Stimulated activated CD4-positive, alpha-beta T cell treated with anti-CD3 and anti-CD28 coated beads, TNF-alpha, amount 100 ng/mL, for 48 hours (primary cell): ENCODE measurements around the gene KANK2.
"Not testable (repeated sequence)": the region's sequence is repeated elsewhere in the genome, so short reads cannot be mapped to it uniquely, and the experiment has no call there.

Experiments used
- DNase-seq, 3 donors: peaks; one replicate each; pipeline ENCODE4 v3.0.0-alpha.2; 2020; ENCODE audit warnings: low read depth in 3 of 3

Gene KANK2

DNA sequence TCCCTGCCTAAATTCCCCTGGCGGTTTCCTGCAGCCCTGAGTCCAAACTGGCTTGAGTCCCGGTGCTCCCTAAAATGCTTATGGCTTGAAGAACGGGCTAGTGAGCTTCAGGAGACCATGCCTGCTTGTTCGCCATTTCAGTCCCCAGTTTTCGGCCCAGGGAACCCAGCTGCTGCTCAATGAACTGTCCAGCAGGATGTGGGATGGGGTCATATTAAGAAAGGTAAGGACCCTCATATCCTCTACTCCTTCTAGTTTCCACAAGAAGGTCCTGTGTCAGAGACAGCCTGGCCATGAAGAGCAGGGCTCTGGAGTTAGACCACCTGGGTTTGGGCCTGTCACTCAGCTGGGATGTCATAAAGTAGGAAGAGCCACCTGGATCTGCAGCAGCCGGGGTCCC is 24.8 kb downstream of the KANK2 start:
- no peak for DNase-seq

DNA sequence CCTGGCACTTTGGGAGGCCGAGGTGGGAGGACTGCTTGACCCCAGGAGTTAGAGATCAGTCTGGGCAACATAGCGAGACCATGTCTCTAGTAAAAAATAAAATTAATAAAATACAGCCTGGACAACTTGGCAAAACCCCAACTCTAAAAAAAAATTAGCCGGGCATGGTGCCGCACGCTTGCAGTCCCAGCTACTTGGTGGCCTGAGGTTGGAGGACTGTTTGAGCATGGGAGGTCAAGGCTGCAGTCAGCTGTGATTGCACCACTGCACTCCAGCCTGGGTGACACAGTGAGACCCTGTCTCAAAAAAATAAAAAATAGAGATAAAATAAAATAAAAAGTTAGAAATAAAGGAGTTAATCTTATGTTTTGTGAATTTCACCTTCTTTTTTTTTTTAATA is 26.2 kb downstream of the KANK2 start:
- DNase-seq: no peak

DNA sequence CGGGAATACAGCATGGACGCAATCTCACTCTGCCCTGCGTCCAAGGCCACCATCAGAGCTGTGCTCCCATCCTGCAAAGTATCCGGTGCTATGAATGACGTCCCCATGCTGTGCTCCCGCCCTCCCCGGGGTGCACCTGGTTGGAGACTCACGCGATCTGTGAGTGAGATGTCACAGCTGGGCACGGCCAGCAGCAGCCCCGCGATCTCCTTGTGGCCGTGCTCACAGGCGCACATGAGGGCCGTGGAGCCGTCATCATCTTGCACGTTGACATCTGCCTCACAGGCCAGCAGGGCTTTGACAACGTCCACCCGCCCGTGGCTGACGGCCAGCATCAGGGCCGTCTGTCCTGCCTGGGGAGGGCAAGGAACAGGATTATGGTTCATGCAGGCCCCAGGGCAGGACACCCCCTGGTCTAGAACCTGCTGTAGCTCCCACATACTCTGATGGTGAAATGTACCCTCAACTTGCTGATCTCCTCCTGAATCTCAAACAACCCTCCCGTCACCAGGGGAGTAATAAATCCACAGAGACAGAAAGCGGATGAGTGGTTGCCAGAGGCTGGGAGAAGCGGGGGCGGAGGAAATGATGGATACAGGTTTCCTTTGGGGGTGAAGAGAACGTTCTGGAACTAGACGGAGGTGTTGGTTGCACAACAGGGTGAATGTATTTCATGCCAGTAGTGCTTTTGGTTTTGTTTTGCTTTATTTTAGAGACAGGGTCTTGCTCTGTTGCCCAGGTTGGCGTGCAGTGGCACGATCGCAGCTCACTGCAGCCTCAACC is 27.3 kb downstream of the KANK2 start:
- DNase-seq: no peak

DNA sequence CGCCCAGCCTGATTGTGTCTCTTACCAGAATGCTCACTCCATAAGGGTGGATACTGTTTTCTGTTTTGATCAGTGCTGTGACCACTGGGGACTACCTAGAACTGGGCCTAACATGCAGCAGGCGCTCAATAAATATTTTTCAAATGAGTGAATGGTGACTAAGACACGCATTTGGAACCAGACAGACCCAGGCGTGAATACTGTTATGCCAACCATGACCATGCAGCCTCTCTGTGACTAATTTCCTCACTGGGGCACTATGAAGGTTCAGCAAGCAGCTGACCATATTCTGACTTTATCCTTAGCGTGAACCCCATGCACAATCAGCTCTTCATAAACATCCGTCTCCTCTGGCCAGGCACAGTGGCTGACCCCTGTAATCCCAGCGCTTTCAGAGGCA is 28.8 kb downstream of the KANK2 start:
- no peak for DNase-seq

DNA sequence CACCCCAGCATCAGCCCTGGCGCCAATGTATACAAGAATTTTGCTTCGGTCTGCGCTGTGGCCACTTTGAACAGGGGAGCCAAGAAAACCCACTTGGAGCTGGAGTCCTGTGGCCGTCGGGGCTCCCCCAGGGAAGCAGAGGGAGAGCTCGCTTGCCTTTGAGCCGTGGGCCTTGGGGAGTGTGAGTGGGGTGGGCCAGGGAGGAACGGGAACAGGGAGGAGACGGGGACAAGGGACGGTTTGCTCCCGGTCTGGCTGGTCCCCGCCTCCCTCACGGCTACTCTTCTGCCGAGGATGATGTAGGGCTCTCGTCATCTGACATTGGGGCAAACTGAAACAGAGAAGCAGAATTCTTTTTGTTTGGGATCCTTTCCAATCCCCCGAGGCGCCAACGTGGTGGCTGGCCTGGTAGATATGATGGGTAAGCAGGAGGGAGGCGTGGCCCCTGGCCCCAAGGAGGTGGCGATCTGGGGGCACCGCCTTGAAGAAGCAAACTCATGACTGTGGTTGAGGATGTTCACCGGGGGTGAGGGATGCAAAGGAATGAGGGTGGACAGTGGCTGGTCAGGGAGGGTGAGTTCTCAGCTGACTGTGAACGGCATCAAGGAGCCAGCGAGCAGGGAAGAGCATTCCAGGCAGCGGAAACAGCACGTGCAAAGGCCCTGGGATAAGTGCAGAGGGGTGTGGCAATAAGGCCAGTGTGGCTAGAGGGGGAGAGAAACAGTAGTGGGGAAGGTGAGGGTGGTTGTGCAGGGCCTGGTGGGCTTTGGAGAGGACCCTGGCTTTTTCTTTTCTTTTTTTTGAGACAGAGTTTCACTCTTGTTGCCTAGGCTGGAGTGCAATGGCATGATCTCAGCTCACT is 30.8 kb downstream of the KANK2 start:
- no peak for DNase-seq

DNA sequence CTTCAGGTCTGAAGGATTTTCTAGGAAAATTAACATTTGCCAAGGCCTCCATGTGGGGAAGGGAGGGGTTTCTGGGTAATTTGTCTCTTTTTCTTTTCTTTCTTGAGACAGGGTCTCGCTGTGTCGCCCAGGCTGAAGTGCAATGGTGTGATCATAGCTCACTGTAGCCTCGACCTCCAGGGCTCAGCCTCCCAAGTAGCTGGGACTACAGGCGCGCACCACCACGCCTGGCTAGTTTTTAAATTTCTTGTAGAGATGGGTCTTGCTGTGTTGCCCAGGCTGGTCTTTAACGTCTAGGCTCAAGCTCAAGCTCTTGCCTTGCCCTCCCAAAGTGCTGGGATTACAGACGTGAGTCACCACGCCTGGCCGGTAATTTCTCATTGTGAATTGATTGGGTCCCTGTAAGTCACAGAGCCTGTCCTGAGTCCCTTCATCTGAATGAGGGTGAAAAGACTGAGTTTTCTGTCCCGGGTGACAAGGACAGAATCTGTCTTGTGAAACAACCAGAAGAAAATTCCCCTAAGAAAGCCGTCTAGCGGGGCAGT is 31.8 kb downstream of the KANK2 start:
- no peak for DNase-seq

DNA sequence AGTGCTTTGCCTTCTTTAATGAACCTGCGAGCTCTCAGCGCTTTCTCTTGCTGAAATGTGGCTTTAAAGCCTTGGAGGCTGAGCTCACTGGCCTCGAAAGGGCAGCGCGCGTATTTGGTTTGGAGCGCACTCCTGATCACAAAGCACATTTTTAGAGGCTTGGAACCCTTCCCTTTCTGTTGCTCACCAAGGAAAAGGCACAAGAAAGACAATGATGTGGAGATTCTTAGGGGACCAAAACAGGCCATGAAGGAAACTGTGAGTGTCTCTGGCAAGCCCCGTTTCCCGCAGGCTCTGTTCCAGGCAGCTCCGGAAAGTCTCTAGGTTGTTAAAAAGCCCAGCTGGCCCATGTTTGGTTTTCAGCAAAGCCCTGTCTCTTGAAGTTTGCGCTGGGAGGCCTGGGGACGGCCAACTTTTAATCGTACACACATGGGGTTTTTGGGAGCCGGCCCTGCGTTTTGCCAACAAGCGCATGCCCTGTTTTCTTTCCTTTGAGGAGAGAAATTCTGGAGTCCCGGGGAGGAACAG is 32.4 kb downstream of the KANK2 start:
- no peak for DNase-seq

DNA sequence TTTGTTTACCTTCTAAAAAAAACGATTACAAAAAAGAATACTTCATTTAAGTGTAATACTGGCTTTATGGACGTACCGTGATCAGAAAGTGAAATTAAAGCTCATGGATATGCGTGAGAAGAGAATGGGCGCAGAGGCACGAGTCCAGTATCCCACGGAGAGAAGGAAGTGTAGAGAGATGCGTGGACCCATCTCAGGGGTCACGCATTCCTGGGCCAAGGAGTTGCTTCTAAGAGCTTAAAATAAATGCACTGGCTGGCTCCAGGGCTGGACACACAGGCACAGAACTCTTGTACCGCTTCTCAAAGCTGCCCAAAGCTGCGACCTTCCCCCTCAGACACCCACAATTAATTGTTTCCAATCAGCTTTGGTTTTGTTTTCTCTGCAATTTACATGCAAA is 33.0 kb downstream of the KANK2 start:
- DNase-seq: no peak

DNA sequence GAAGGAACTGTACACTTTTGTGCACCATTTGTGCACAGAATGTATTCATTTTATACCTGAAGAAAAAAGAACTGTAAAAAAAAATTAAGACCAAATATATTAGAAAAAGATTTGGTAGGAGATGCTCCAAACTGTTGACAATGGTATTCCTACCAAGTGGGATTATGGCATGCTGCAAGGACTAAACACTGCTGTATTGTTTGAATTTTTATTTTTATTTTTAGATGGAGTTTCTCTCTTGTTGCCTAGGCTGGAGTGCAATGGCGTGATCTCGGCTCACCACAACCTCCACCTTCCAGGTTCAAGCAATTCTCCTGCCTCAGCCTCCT is 36.9 kb downstream of the KANK2 start:
- DNase-seq: not testable (repeated sequence)

DNA sequence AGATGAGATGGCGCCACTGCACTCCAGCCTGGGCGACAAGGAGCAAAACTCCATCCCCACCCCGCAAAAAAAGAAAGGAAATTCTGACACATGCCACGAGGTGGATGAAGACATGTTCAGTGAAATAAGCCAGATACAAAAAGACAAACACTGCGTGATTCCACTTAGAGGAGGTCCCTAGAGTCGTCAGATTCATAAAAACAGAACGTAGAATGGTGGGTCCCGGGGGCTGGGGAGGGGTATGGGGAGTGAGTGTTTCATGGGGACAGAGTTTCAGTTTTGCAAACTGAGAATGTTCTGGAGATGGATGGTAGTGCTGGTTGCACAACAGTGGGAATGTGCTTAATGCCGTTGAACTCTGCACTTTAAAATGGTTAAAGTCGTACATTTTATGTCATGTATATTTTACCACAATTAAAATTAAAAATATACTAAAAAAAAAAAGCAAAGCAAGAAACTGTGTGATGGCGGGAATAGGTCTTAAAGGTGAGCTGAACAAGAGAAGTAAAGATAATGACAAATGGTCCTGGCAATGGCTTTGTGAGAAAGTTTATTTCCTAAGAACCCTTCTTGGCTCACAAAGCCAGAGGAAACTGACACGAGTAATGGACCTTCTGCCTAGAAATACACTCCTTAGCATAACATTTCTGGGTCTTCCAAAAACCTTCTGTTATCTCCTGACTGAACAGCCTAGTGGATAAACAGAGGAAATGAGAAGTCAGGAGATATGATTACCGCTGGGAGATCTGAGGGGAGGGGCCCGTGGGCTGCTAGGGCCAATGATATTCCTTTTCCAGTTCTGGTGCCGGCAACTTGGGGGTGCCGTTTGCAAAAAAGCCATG is 37.5 kb downstream of the KANK2 start:
- no peak for DNase-seq

DNA sequence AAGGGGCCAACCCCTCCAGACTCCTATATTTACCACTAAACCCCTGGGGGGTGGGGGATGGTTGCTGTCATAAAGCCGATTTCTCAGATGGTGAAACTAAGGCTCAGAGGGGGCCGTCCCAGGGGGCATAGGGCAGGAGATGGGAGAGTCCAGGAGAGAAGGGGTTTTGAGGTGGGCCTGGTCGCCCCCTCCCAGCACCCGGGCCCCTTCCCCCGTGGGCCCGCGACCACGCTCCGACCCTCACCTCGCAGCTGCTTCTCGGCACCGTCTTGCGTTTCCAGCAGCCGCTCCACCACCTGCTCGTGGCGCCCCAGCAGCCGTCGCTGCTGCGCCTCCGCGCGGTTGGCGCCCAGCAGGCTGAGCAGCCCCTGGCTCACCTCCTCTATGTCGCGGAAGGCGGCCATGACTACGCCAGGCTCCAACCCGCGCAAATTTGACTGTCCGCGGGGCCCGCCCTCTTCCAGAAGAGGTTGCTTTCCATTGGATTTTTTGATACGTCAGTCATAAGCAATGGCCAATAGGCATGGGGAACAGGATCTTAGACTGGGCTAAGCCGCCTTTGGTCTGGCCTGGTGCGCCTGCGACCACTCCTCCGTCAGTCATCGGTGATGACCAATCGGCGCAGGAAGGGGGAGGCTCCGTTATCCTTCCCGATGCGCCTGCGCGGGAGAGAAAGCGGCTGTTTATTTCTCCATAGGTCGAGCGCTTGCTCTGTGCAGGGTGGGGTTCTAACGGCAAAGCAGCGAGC is 41.8 kb downstream of the KANK2 start, which contains the start of gene SPC24:
Gene SPC24, minus strand, starts transcription at position 410 of the 748 bp plus-strand sequence. Its CDS starts 6 bp downstream, at position 404.
- DNase-seq: peak; percentile 82 to 94 (median 88)

DNA sequence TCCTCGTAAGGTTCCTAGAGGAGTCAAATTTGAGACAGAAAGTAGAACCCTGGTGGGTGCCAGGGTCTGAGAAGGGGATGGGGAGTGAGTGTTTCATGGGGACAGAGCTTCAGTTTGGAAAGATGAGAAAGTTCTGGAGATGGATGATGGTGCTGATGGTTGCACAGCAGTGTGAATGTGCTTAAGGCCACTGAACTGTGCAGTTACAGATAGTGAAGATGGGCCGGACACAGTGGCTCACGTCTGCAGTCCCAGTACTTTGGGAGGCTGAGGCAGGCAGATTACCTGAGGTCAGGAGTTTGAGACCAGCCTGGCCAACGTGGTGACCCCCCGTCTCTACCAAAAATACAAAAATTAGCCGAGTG is 42.7 kb downstream of the KANK2 start:
- DNase-seq: no peak

DNA sequence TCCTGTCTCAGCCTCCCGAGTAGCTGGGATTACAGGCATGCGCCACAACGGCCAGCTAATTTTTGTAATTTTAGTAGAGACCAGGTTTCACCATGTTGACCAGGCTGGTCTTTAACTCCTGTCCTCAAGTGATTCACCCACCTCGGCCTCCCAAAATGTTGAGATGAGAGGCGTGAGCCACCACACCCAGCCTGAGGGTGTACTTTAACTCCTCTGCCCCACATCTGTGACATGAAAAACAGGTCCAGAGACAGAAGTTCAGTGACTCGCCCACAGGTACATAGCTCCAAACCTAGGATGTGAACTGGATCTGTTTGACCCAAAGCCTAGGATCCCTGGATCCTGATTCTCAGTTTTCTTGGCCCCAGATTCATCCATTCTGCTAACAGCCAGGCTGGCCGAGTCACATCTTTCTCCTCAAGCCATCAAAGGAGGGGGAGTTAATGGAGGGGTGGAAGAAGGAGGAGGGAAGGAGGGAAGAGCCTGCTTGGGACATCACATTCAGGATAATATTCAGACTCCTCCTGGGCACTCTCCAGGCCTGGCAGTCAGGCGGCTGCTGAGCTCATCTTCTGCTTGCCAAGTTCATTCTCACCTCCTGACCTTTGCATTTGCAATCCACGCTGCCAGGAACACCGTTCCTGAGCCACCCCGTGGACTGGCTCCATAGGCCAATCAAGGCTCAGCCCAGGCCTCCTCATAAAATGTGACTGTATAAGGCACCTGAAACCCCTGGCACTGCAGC is 44.9 kb downstream of the KANK2 start:
- DNase-seq: no peak

DNA sequence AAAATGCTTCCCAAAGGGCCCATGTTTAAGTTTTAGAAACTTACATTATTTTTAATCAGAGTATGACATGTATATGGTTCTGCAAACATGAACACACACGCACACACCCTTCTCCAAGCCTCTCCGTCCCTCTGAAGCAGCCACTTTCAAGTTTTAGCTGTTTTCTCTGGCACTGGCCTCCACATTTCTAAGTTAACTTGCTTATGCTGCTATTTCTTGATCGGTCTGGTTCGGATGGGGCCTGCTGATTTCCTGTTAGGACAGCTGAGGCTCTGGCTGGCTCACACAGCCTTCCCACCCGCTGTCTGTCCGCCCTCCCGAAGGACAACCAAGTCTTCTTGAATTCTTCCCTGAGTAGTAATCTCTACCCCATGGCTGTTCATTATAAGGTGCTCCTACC is 46.2 kb downstream of the KANK2 start:
- no peak for DNase-seq

DNA sequence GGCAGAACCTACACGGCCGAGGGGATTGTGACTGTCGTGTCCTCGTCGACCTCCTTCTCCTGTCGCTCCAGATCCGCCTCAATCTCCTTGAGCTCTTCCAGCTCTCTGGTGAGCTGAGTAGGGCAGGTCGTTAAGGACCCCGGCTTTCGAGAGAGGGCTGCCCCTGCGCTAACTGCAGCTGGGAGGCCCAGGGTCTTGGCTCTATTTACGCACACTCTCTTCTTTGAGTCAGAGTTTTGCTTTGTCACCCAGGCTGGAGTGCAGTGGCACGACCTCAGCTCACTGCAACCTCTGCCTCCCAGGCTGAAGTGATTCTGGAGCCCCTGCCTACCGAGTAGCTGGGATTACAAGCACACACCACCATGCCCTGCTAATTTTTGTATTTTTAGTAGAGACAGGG is 49.3 kb downstream of the KANK2 start:
- DNase-seq: no peak

DNA sequence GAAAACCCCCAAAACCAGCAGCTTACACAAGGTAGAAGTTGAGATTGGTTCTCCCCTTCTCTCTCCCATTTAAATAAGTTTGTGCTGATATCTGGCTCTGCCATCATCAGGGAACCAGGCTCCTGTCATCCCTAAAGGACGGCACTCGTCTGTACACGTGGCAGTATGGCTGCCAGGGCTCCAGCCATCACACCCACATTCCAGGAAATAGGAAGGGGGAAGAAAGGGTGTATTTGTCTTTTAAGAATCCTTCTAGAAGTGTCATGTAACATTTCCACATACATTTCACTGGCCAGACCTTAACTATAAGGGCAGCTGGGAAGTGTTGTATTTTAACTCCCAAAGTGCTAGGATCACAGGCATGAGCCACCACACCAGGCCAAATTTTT is 51.8 kb downstream of the KANK2 start:
- no peak for DNase-seq

DNA sequence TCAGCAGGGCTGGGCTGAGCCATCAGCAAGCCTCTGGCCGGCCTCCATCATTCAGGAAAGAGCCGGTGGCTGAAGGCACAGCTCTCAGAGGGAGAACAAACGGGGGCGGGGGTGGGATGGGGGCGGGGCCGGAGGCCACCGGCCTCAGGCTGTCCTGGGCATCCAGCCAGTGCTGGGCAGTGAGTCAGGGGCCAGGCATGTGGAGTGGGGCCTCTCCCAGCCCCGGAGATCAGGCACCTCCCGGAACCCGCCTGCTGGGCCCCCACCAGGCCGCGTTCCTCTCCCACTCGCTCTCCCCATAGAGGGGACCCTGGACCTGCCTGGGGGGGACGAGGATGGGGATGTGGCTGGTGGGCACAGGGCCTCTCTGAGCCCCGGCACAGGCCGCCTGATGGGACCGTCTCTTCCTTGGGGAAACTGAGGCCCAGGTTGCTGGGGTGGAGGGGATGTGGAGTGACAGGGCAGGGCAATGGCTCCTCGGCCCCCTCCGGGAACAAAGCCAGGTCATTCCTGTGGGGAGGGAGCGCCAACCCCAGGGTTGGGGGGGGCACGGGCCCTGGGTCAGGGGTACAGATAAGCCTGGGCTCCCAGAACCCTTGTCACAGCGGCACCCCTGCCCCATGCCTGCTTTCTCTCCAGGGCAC is 54.7 kb downstream of the KANK2 start:
- DNase-seq: no peak

DNA sequence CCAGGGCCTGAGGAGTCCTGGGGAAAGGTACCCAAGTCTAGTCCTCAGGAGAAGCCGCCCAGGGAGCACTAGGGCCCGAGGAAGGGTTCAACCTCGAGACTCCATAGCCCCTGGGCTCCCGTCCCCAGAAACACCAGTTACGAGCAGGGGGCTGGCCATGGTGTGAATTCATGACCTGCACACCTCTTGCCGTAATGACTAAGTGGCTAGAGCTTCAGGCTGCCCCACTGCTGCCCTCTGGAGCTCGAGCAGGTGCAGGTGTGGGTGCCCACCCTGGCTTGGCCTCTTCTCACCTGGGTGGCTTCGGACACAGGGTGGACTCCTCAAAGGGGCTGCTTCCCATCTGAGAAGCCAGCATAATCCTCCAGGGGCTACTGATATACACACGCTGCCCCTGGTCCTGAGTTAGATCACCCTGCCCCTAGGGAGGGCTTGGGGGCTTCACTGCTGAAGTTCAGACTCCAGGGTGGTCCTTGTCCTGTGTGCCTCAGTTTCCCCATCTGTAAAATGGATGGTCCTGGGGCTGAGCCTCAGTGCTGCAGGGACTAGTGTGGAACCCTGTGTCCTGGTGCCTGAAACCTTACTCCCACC is 55.3 kb downstream of the KANK2 start:
- no peak for DNase-seq

DNA sequence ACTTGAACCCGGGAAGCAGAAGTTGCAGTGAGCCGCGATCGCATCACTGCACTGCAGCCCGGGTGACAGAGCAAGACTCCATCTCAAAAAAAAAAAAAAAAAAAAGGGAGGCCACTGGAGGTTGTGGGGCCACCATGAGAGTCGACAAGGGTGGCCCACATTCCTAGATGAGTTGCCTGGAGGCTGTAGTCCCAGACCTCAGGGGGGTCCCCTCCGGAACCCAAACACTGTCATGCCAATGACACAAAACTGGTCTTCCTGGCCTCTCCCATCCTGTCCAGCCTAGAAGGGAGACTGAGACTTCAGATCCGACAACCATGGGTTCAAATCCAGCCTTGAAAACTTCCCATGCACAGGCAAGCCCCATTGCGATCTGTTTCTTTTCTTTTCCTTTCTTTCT is 56.4 kb downstream of the KANK2 start:
- no peak for DNase-seq
